DOHH2 (cell line): Measurements from ENCODE around the gene PRR15.

Source experiments
- CTCF ChIP-seq: fragments of 200-600 bp; sonication (generic); IDR thresholded peaks from one replicate; pipeline ENCODE4 v1.5.1; 2014; ENCODE audit warnings: antibody characterized with exemption, mild to moderate bottlenecking, low read depth, low read length; ENCODE audit not compliant: poor library complexity, severe bottlenecking
- EZH2phosphoT487 ChIP-seq: fragments of 200-600 bp; sonication (generic); IDR thresholded peaks from 2 replicates; pipeline ENCODE4 v1.6.1; 2017; ENCODE audit warnings: borderline replicate concordance, mild to moderate bottlenecking, antibody characterized with exemption, low read length, moderate library complexity, mixed read lengths

GRCh38 chr7:29562307-29562706, 1.3 kb upstream of the PRR15 start:
- TF ChIP-seq CTCF, result no peak
- no peak for TF ChIP-seq EZH2phosphoT487
